Measurements from ENCODE around the gene PDRG1. TPM values are rescaled to one million over a fixed set of nuclear protein-coding genes. Genes with fewer than 3 reads are reported as not detected.

PDRG1 gene
- polyA plus RNA-seq, 1 donor from 2014 or later, result 50.6 TPM

DNA sequence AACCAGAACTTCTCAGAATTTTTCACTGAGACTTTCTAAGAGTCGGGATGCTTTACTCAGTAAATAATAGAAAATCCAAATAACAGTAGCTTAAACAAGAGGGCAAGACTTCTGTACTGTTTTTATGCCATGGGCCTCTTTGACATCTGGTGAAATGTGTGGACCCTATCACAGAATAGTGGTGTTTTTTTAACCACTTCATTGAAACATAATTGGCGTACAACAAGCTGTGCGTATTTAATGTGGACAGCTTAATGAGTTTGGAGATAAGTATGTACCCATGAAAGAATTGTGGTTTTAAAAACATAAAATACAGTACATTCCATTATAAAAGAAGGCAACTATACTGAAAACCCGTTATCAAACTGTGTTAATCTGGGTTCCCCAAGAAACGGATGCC, 37.7 kb downstream of the PDRG1 start:
- H2AFZ ChIP-seq (ENCODE audit: low read depth, low read length), result no peak overlapping the region
- no peaks in the 10 kb centered on the region for H3K79me2 ChIP-seq (replicated peaks; ENCODE audit: insufficient read depth, low read length)
- H3K9me3 ChIP-seq (ENCODE audit: low read length), result no peaks in the 10 kb centered on the region
- H3K27me3 ChIP-seq (ENCODE audit: insufficient read depth, low read depth, low read length), result no peaks in the 10 kb centered on the region
- no peaks in the 10 kb centered on the region for H4K20me1 ChIP-seq (ENCODE audit: insufficient read depth)
- H3K4me2 ChIP-seq (ENCODE audit: low read length), result no peak overlapping the region
- H3K9me2 ChIP-seq (ENCODE audit: insufficient read depth, low read length), result no peaks in the 10 kb centered on the region
- H3K27ac ChIP-seq (ENCODE audit: low read length), result no peak overlapping the region
- no peaks in the 10 kb centered on the region for H3F3A ChIP-seq (ENCODE audit: insufficient read depth, low read length, poor library complexity, severe bottlenecking)
- no peak overlapping the region for H3K9ac ChIP-seq (ENCODE audit: low read length)
- no peak for TF ChIP-seq MXI1 (conservative IDR thresholded peaks at IDR 0.05; ENCODE audit: poor library complexity, severe bottlenecking)
- TF ChIP-seq, protein P1, sequence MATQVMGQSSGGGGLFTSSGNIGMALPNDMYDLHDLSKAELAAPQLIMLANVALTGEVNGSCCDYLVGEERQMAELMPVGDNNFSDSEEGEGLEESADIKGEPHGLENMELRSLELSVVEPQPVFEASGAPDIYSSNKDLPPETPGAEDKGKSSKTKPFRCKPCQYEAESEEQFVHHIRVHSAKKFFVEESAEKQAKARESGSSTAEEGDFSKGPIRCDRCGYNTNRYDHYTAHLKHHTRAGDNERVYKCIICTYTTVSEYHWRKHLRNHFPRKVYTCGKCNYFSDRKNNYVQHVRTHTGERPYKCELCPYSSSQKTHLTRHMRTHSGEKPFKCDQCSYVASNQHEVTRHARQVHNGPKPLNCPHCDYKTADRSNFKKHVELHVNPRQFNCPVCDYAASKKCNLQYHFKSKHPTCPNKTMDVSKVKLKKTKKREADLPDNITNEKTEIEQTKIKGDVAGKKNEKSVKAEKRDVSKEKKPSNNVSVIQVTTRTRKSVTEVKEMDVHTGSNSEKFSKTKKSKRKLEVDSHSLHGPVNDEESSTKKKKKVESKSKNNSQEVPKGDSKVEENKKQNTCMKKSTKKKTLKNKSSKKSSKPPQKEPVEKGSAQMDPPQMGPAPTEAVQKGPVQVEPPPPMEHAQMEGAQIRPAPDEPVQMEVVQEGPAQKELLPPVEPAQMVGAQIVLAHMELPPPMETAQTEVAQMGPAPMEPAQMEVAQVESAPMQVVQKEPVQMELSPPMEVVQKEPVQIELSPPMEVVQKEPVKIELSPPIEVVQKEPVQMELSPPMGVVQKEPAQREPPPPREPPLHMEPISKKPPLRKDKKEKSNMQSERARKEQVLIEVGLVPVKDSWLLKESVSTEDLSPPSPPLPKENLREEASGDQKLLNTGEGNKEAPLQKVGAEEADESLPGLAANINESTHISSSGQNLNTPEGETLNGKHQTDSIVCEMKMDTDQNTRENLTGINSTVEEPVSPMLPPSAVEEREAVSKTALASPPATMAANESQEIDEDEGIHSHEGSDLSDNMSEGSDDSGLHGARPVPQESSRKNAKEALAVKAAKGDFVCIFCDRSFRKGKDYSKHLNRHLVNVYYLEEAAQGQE (IDR thresholded peaks at IDR 0.05; ENCODE audit: borderline replicate concordance), result no peak
- no peak for TF ChIP-seq SMC3 (conservative IDR thresholded peaks at IDR 0.05; ENCODE audit: poor library complexity)
- no peak for TF ChIP-seq POLR2AphosphoS5 (IDR thresholded peaks at IDR 0.05)
- no peak for TF ChIP-seq EP300 (conservative IDR thresholded peaks at IDR 0.05; ENCODE audit: poor library complexity, severe bottlenecking)
- no peak for TF ChIP-seq RAD21 (conservative IDR thresholded peaks at IDR 0.05)
- no peak for TF ChIP-seq TAF1 (IDR thresholded peaks at IDR 0.05; ENCODE audit: low read depth)
- TF ChIP-seq EZH2 (IDR thresholded peaks at IDR 0.05; ENCODE audit: borderline replicate concordance, insufficient read depth, low read length, poor library complexity, severe bottlenecking), result no peak
- TF ChIP-seq, protein P2, sequence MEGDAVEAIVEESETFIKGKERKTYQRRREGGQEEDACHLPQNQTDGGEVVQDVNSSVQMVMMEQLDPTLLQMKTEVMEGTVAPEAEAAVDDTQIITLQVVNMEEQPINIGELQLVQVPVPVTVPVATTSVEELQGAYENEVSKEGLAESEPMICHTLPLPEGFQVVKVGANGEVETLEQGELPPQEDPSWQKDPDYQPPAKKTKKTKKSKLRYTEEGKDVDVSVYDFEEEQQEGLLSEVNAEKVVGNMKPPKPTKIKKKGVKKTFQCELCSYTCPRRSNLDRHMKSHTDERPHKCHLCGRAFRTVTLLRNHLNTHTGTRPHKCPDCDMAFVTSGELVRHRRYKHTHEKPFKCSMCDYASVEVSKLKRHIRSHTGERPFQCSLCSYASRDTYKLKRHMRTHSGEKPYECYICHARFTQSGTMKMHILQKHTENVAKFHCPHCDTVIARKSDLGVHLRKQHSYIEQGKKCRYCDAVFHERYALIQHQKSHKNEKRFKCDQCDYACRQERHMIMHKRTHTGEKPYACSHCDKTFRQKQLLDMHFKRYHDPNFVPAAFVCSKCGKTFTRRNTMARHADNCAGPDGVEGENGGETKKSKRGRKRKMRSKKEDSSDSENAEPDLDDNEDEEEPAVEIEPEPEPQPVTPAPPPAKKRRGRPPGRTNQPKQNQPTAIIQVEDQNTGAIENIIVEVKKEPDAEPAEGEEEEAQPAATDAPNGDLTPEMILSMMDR (IDR thresholded peaks at IDR 0.05; ENCODE audit: poor library complexity, severe bottlenecking), result no peak
- H3K36me3 ChIP-seq (ENCODE audit: insufficient read depth, low read length), result no peaks in the 10 kb centered on the region
- H3K4me3 ChIP-seq (ENCODE audit: low read length), result no peak overlapping the region

DNA sequence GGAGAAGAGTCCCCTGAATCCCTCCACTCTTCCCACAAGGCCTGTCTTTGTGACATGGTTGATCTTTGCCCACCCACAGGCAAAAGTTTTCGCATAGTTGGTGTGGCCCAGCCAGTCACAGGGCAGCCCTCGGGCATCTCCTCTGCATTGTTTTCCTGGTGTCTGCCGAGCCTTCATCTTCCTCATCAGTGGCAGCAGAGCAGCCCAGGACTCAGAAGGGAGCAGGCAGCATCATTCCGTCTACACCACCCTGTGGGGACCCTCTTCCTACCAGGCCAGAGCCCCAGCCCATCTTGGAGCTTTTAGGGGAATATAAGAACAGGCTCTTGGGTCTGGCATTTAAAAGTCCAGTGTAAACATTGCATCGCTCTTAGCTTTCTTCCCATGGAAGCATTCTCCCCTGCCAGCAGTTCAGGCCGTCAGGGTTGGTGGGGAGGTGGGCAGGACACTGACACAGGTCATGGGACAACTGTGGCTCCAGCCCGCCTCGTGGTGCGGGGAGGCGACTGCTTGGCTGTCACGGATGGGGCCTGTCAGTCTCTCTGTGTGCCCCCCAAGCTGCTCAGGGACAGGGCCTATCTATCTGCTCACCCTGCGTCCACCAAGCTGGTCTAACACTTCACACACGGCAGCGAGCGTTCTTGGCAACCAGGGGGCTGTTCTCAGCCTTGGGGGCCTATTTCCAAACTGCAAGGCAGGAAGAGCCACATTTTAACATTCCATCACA, 38.3 kb downstream of the PDRG1 start:
- H2AFZ ChIP-seq (ENCODE audit: low read depth, low read length), result no peak overlapping the region

More for the DNA sequence above, 38.3 kb downstream of the PDRG1 start:
- H3K9me3 ChIP-seq (ENCODE audit: low read length), result no peaks in the 10 kb centered on the region
- no peaks in the 10 kb centered on the region for H3K36me3 ChIP-seq (ENCODE audit: insufficient read depth, low read length)
- no peak overlapping the region for H3K9ac ChIP-seq (ENCODE audit: low read length)
- H3F3A ChIP-seq (ENCODE audit: insufficient read depth, low read length, poor library complexity, severe bottlenecking), result no peaks in the 10 kb centered on the region
- no peaks in the 10 kb centered on the region for H3K9me2 ChIP-seq (ENCODE audit: insufficient read depth, low read length)
- H4K20me1 ChIP-seq (ENCODE audit: insufficient read depth), result no peaks in the 10 kb centered on the region
- TF ChIP-seq POLR2AphosphoS5 (IDR thresholded peaks at IDR 0.05), result no peak
- no peak for TF ChIP-seq TAF1 (IDR thresholded peaks at IDR 0.05; ENCODE audit: low read depth)
- no peak for TF ChIP-seq MXI1 (conservative IDR thresholded peaks at IDR 0.05; ENCODE audit: poor library complexity, severe bottlenecking)
- no peak for TF ChIP-seq SMC3 (conservative IDR thresholded peaks at IDR 0.05; ENCODE audit: poor library complexity)
- TF ChIP-seq, protein P2 (IDR thresholded peaks at IDR 0.05; ENCODE audit: poor library complexity, severe bottlenecking), result no peak
- TF ChIP-seq RAD21 (conservative IDR thresholded peaks at IDR 0.05), result no peak
- TF ChIP-seq, protein P1 (IDR thresholded peaks at IDR 0.05; ENCODE audit: borderline replicate concordance), result no peak
- no peak for TF ChIP-seq EP300 (conservative IDR thresholded peaks at IDR 0.05; ENCODE audit: poor library complexity, severe bottlenecking)
- TF ChIP-seq EZH2 (IDR thresholded peaks at IDR 0.05; ENCODE audit: borderline replicate concordance, insufficient read depth, low read length, poor library complexity, severe bottlenecking), result no peak
- H3K27me3 ChIP-seq (ENCODE audit: insufficient read depth, low read depth, low read length), result no peaks in the 10 kb centered on the region
- H3K4me3 ChIP-seq (ENCODE audit: low read length), result no peak overlapping the region
- no peak overlapping the region for H3K4me2 ChIP-seq (ENCODE audit: low read length)
- no peak overlapping the region for H3K27ac ChIP-seq (ENCODE audit: low read length)
- H3K79me2 ChIP-seq (replicated peaks; ENCODE audit: insufficient read depth, low read length), result no peaks in the 10 kb centered on the region
